Suprapubic skin (tissue), 3 donors: ENCODE results near the gene BLOC1S4.
"Not testable (repeated sequence)": the region's sequence is repeated elsewhere in the genome, so short reads cannot be mapped to it uniquely, and the experiment has no call there.

Experiments used
- CTCF ChIP-seq, 2 donors: fragments of 200-600 bp in 1 of 2; fragments of 450-650 bp in 1 of 2; sonication (generic) in 1 of 2; IDR thresholded peaks; one replicate each; pipeline ENCODE4 v1.5.1; 2016 to 2019; ENCODE audit warnings: antibody characterized with exemption in 2 of 2, mild to moderate bottlenecking in 1 of 2, moderate library complexity in 1 of 2
- POLR2AphosphoS5 ChIP-seq, 3 donors: sonication (generic); formaldehyde crosslinking; IDR thresholded peaks; one replicate each; pipeline ENCODE4 v1.6.1; 2017; ENCODE audit warnings: antibody characterized with exemption in 3 of 3

GRCh38 chr4:6672541-6673190 lies 43.3 kb upstream of the BLOC1S4 start:
- not testable (repeated sequence) for TF ChIP-seq CTCF, POLR2AphosphoS5 (IDR thresholded peaks at IDR 0.05)
